Thymus (tissue), 14 donors: ENCODE measurements around the gene TIMM23. TPM values are rescaled to one million over a fixed set of nuclear protein-coding genes. Genes with fewer than 3 reads are reported as not detected.
"Not testable (repeated sequence)": the region's sequence is repeated elsewhere in the genome, so short reads cannot be mapped to it uniquely, and the experiment has no call there.

ENCODE experiments used
- DNase-seq, 9 donors: peaks; one replicate each; pipeline ENCODE4 v3.0.0-alpha.2; 2013; ENCODE audit warnings: low spot score in 9 of 9, low read depth in 6 of 9, missing footprints in 1 of 9
- H3K27ac ChIP-seq, 2 donors: one replicate each; pipeline ENCODE4 v1.5.1; 2013; ENCODE audit warnings: control low read depth in 1 of 2, low read depth in 1 of 2, low read length in 1 of 2, mild to moderate bottlenecking in 1 of 2, moderate library complexity in 1 of 2
- H3K27me3 ChIP-seq, 2 donors: one replicate each; pipeline ENCODE4 v1.5.1; 2013; ENCODE audit warnings: low read length in 1 of 2; ENCODE audit not compliant: control insufficient read depth in 2 of 2, insufficient read depth in 1 of 2
- H3K36me3 ChIP-seq, 2 donors: one replicate each; pipeline ENCODE4 v1.5.1; 2013; ENCODE audit warnings: low read length in 1 of 2, mild to moderate bottlenecking in 1 of 2, moderate library complexity in 1 of 2; ENCODE audit not compliant: control insufficient read depth in 2 of 2, insufficient read depth in 2 of 2
- H3K4me1 ChIP-seq, 2 donors: one replicate each; pipeline ENCODE4 v1.5.1; 2013; ENCODE audit warnings: low read length in 2 of 2; ENCODE audit not compliant: control insufficient read depth in 2 of 2, insufficient read depth in 2 of 2
- H3K4me3 ChIP-seq, 2 donors: one replicate each; pipeline ENCODE4 v1.5.1; 2013; ENCODE audit warnings: low read length in 2 of 2, control low read depth in 1 of 2, mild to moderate bottlenecking in 1 of 2
- H3K9me3 ChIP-seq, 2 donors: one replicate each; pipeline ENCODE4 v1.5.1; 2013; ENCODE audit warnings: low read length in 1 of 2, mild to moderate bottlenecking in 1 of 2; ENCODE audit not compliant: control insufficient read depth in 2 of 2, insufficient read depth in 1 of 2
- WGBS: extraction: QIAGEN DNeasy Blood & Tissue Kit; methylation state at CpG from one replicate; pipeline ENCODE4 v1.1.7; 2013; 5-methylcytosine and 5-hydroxymethylcytosine counted together
- long read RNA-seq, 10 donors: transcript quantifications; one replicate each; lab custom pipeline, GENCODE V29; 2026
- polyA plus RNA-seq: library from polyadenylated mRNA; stranded (reverse); fragments of 200-250 nt; gene quantifications from one replicate; pipeline ENCODE4 v1.2.3, GENCODE V29; 2013
- total RNA-seq: library from RNA; stranded (reverse); fragments of 120-200 nt; gene quantifications from one replicate; pipeline ENCODE4 v1.2.4, GENCODE V29; 2013
- donor health status: healthy.

Gene TIMM23, protein sequence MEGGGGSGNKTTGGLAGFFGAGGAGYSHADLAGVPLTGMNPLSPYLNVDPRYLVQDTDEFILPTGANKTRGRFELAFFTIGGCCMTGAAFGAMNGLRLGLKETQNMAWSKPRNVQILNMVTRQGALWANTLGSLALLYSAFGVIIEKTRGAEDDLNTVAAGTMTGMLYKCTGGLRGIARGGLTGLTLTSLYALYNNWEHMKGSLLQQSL
- 66.4 TPM for total RNA-seq
- 64.1 TPM for polyA plus RNA-seq
- long read RNA-seq, donor 1, transcript TIMM23-201 (7 exons, 1,222 nt): major isoform, 6 of 6 reads
- long read RNA-seq, donor 1, partial matches to known transcripts: 0 of 6 reads
- long read RNA-seq, donor 1, other reads (novel, unspliced or antisense): 0 of 6 reads
- long read RNA-seq, donor 2: 0 reads
- long read RNA-seq, donor 3, transcript TIMM23-201 (7 exons, 1,222 nt): major isoform, 42 of 158 reads
- long read RNA-seq, donor 3, partial matches to known transcripts: 90 of 158 reads
- long read RNA-seq, donor 3, other reads (novel, unspliced or antisense): 26 of 158 reads
- long read RNA-seq, donor 4, transcript TIMM23-201 (7 exons, 1,222 nt): major isoform, 14 of 14 reads
- long read RNA-seq, donor 4, partial matches to known transcripts: 0 of 14 reads
- long read RNA-seq, donor 4, other reads (novel, unspliced or antisense): 0 of 14 reads
- long read RNA-seq, donor 5, transcript TIMM23-201 (7 exons, 1,222 nt): major isoform, 44 of 257 reads
- long read RNA-seq, donor 5, partial matches to known transcripts: 186 of 257 reads
- long read RNA-seq, donor 5, other reads (novel, unspliced or antisense): 27 of 257 reads
- long read RNA-seq, donor 6, transcript TIMM23-201 (7 exons, 1,222 nt): major isoform, 27 of 27 reads
- long read RNA-seq, donor 6, partial matches to known transcripts: 0 of 27 reads
- long read RNA-seq, donor 6, other reads (novel, unspliced or antisense): 0 of 27 reads
- long read RNA-seq, donor 7, transcript TIMM23-201 (7 exons, 1,222 nt): major isoform, 30 of 44 reads
- long read RNA-seq, donor 7, partial matches to known transcripts: 14 of 44 reads
- long read RNA-seq, donor 7, other reads (novel, unspliced or antisense): 0 of 44 reads
- long read RNA-seq, donor 8, transcript TIMM23-201 (7 exons, 1,222 nt): major isoform, 7 of 64 reads
- long read RNA-seq, donor 8, partial matches to known transcripts: 26 of 64 reads
- long read RNA-seq, donor 8, other reads (novel, unspliced or antisense): 31 of 64 reads
- long read RNA-seq, donor 9, transcript TIMM23-201 (7 exons, 1,222 nt): major isoform, 17 of 17 reads
- long read RNA-seq, donor 9, partial matches to known transcripts: 0 of 17 reads
- long read RNA-seq, donor 9, other reads (novel, unspliced or antisense): 0 of 17 reads
- long read RNA-seq, donor 10, transcript TIMM23-201 (7 exons, 1,222 nt): major isoform, 12 of 17 reads
- long read RNA-seq, donor 10, partial matches to known transcripts: 5 of 17 reads
- long read RNA-seq, donor 10, other reads (novel, unspliced or antisense): 0 of 17 reads

GRCh38 chr10:45972106-45972812 lies at the start of gene TIMM23:
Gene TIMM23 (plus strand): TSS chr10:45972489. CDS start chr10:45972625, 136 bp downstream.
- H3K9me3 ChIP-seq, H3K4me1 ChIP-seq, H3K36me3 ChIP-seq, H3K27me3 ChIP-seq: not testable (repeated sequence)
- H3K4me3 ChIP-seq: peak within 1 kb of the TSS; percentile 59 to 66
- DNase-seq: peak; percentile 54 to 91 (median 74)
- under 1% methylated on average over 59 of the region's 60 CpGs for WGBS
- peak within 1 kb of the TSS; percentile 46 to 53 for H3K27ac ChIP-seq

DNA sequence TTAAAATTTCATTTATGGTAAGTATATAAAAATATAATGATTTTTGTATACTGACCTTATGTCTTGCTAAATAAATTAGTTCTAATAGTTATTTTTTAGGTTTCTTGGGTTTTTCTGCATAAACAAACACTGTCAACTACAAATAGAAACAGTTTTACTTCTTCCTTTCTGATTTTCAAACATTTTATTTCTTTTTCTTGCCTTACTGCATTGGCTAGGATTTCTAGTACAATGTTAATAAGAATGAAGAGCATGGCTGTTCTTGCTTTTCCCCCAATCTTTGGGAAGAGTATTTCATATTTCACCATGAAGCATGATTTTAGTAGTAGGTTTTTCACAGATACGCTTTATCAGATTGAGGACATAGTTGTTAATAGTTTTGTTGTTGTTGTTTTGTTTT lies 45.5 kb upstream of the TIMM23 start:
- H3K4me1 ChIP-seq, H3K36me3 ChIP-seq, H3K9me3 ChIP-seq, H3K27ac ChIP-seq, H3K4me3 ChIP-seq, DNase-seq, H3K27me3 ChIP-seq: not testable (repeated sequence)
- 95% methylated on average over 1 of the region's 1 CpG for WGBS

GRCh38 chr10:45931305-45931704 lies 41.0 kb upstream of the TIMM23 start:
- H3K27ac ChIP-seq, H3K9me3 ChIP-seq, H3K4me3 ChIP-seq, H3K36me3 ChIP-seq, H3K4me1 ChIP-seq, H3K27me3 ChIP-seq, DNase-seq: not testable (repeated sequence)
- 97% methylated on average over 3 of the region's 4 CpGs for WGBS

DNA sequence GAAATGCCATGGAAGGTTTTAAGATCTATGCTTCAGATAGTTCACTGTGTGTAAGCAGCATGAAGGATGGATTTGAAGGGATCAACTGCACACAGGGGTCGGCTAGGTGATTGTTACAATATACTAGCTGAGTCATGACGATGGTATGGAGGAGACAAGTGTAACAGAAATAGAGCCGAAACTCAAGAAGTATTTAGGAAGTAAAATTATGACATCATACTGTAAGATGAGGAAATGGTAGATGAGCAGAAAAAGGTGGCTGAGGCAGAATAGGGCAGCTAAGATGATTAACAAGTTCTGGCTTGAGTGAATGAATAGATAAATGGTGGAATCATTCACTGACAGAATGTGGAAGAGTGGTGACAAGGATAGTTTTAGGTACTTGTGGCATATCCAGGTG lies 37.5 kb upstream of the TIMM23 start:
- 94% methylated on average over 3 of the region's 3 CpGs for WGBS
- not testable (repeated sequence) for H3K9me3 ChIP-seq, H3K4me3 ChIP-seq, H3K36me3 ChIP-seq, H3K4me1 ChIP-seq, DNase-seq, H3K27ac ChIP-seq, H3K27me3 ChIP-seq

- not testable (repeated sequence) for H3K27me3 ChIP-seq, H3K9me3 ChIP-seq, H3K27ac ChIP-seq, H3K4me1 ChIP-seq, H3K36me3 ChIP-seq, H3K4me3 ChIP-seq, DNase-seq
- 100% methylated on average over 2 of the region's 2 CpGs for WGBS
Measured at GRCh38 chr10:45939176-45939697, 33.1 kb upstream of the TIMM23 start.

DNA sequence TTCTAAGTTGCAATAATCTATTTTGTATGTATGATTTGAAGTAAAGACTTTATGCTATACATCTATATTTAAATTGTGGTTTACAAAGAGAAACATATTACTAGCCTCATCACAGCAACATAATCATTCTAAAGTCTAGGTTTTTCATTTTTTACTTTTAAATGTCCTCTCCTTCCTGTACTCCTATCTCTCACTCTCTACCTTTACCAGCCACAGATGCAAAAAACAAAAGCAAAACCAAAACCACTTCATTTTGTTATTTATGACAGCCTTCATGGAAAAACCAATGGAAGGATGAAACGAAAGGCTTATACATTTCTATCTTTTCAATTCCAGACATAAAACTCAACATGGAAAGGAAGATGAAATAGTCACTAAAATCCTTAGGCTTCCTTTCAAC lies 31.1 kb upstream of the TIMM23 start:
- not testable (repeated sequence) for H3K27me3 ChIP-seq, H3K27ac ChIP-seq, H3K36me3 ChIP-seq, H3K4me3 ChIP-seq, H3K9me3 ChIP-seq, DNase-seq, H3K4me1 ChIP-seq
- no CpG with 5 or more reads among the region's 1 CpG for WGBS

- WGBS: 98% methylated on average over 4 of the region's 4 CpGs
- DNase-seq, H3K36me3 ChIP-seq: not testable (repeated sequence)
Measured at GRCh38 chr10:45945476-45945875, 26.8 kb upstream of the TIMM23 start.

DNA sequence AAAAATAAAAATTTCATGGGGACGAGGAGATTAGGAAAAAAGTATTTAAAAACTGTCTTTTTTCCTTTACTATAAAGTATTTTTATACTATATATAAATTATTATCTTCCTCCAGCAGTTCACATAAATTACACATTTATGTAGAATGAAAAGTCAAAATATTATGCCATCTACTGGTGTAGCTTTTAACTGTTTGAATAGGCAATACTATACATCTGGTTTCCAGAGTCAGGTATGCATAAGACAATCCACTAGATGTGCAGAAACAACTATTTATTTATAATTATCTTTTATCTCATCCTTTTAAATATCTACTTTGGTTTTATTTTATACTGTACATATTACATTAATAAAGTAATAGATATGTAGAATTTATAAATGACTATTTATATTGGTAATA lies 24.9 kb upstream of the TIMM23 start:
- H3K9me3 ChIP-seq, H3K4me1 ChIP-seq, H3K27ac ChIP-seq, H3K4me3 ChIP-seq, H3K36me3 ChIP-seq, H3K27me3 ChIP-seq, DNase-seq: not testable (repeated sequence)
- WGBS: 100% methylated on average over 1 of the region's 1 CpG

More at GRCh38 chr10:45945476-45945875, 26.8 kb upstream of the TIMM23 start:
- not testable (repeated sequence) for H3K4me1 ChIP-seq, H3K27ac ChIP-seq, H3K4me3 ChIP-seq, H3K9me3 ChIP-seq, H3K27me3 ChIP-seq
